NCI-H1694 treated with DMSO at 0.1 percent for 48 hours (cell line): ENCODE results near the gene ATRNL1.
"Not testable (repeated sequence)": the region's sequence is repeated elsewhere in the genome, so short reads cannot be mapped to it uniquely, and the experiment has no call there.

Source experiments
- DNase-seq: peaks from one replicate; lab custom pipeline; 2025; lab: John Stamatoyannopoulos, UW

ATRNL1 gene

GRCh38 chr10:115761166-115761565 lies 668.0 kb downstream of the ATRNL1 start:
- no peak for DNase-seq

DNA sequence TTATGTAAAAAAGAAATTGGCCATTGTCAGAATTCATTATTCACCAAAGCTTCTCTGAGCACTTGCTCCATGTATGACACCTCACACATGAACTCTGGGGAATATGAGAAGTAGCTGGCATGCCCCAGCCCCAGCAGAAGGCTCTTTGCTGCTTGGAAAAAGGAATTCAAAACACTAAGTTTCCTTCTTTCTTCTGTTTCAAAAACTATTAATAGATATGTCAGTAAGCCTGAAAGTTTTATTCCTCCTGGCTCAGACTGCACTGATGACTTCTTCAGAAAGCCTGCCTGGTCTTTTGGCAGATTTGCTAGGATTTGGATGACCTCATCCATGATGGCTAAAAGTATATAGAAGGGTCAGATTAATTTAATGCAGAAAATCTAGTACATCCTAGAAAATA lies 668.9 kb downstream of the ATRNL1 start:
- DNase-seq, result no peak

- no peak for DNase-seq
These were observed 678.6 kb downstream of the ATRNL1 start for GRCh38 chr10:115771755-115772154.

- DNase-seq, result no peak
These were observed 679.4 kb downstream of the ATRNL1 start for GRCh38 chr10:115772606-115773005.

- no peak for DNase-seq
These were observed 680.7 kb downstream of the ATRNL1 start for GRCh38 chr10:115773832-115774231.

DNA sequence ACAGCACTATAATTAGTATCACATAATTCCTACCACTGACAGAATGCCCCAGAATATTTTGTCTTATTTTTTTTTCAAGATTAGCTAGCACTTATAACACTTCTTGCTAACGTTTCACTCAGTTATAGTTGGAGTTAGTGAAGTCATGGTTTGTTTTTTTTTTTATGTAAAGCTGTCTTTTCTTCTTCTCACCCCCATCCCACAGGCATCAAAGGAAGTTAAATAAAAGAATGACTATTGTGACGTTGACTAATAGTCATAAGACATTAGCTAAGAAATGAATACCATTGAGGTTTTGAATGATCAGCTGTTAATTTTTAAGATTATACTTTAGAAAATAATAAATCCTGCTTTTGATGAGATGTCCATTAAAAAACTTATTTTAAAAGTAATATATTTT lies 681.6 kb downstream of the ATRNL1 start:
- no peak for DNase-seq

- no peak for DNase-seq
These were observed 684.5 kb downstream of the ATRNL1 start for GRCh38 chr10:115777646-115778045.

- no peak for DNase-seq
These were observed 697.1 kb downstream of the ATRNL1 start for GRCh38 chr10:115790220-115790619.

GRCh38 chr10:115795964-115796363 lies 702.8 kb downstream of the ATRNL1 start:
- DNase-seq, result no peak

DNA sequence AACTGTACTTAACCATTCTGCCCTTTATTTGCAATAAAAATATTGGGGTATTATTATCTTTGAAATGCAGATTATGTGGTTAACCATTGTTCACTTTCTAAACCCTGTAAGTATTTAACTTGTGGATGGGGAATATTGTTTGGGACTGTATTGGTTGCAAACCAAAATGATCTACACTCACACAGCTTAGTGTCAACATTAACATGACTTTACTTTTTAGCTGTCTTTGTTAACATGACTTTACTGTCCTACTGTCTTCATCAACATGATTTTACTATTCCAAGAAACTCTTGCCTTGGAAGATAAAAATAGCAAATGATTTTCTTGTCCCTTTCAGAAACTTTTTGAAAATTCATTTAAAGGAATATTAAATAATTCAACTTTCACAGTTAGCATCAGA lies 708.3 kb downstream of the ATRNL1 start:
- DNase-seq, result no peak

DNA sequence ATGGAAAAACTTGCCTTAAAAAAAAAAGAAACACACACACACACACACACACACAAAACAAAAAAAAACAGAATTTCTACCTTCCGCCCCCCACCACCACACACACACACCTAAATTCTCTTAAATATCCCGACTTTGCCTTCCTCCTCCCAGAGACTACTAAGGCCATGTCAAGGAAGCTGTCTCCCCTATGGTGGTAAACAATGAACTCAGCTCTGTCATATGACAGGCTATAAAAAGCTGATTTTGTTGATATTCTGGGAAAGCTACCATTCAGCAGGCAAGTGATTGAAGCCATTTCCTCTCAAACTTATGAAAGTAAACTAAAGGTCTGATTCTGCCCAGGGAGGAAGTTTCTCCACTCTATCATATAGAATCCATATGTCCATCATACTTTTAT lies 708.8 kb downstream of the ATRNL1 start:
- DNase-seq, result no peak

GRCh38 chr10:115802911-115803310 lies 709.7 kb downstream of the ATRNL1 start:
- no peak for DNase-seq

GRCh38 chr10:115814542-115814941 lies 721.4 kb downstream of the ATRNL1 start:
- DNase-seq, result no peak

DNA sequence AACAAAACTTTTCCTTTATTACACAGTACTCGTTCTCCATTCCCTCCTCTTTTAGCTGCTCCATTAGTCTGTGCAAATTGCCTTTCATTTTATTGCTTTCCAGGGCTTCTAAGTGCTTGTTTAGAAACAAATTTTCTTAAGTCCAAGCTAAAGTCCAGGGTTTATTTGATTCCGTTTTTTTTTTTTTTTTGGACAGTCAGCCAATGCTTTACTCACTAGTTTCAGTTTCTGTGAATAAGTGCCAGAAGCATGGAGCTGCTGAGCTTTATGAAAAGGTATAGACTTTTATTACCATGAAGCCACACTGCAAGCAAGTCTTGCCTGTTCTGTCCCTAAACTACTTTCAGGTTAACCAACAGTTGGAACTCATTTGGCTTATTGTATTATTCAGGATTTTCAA lies 724.8 kb downstream of the ATRNL1 start:
- no peak for DNase-seq

DNA sequence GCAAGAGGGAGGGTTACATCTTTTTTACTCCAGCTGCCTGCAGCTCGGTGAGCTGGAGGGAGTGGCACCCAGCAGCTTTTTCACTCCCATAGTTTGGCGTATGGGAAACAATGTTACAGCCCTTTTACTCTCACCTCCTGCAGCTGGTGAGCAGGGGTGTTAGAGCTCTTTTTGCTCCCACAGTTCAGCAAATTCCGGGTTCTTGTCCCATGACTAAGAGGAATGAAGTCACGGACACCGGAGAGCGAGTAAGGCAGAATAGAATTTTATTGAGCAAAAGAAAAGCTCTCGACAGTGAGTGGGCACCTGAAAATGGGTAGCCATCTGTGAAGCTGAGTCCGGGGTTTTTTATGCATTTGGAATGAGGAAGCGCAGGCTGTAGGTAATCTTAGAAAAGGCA lies 733.2 kb downstream of the ATRNL1 start:
- DNase-seq, result no peak

GRCh38 chr10:115827231-115828009 lies 734.3 kb downstream of the ATRNL1 start:
- no peak for DNase-seq

DNA sequence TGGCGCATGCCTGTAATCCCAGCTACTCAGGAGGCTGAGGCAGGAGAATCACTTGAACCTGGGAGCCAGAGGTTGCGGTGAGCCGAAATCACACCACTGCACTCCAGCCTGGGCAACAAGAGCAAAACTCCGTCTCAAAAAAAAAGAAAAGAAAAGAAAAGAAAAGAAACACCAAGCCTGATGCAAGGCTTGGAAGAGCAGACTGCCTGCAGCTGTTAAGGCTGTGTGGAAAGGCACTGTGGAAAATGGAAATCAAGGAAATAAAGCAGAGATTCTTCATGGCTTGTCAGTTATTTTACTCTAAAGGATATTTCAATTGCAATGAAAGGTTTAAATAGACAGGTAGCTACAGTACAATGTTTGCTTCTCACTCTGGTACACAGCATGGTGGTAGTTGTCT lies 735.0 kb downstream of the ATRNL1 start:
- DNase-seq, result not testable (repeated sequence)

GRCh38 chr10:115829521-115830205 lies 736.5 kb downstream of the ATRNL1 start:
- DNase-seq, result no peak

DNA sequence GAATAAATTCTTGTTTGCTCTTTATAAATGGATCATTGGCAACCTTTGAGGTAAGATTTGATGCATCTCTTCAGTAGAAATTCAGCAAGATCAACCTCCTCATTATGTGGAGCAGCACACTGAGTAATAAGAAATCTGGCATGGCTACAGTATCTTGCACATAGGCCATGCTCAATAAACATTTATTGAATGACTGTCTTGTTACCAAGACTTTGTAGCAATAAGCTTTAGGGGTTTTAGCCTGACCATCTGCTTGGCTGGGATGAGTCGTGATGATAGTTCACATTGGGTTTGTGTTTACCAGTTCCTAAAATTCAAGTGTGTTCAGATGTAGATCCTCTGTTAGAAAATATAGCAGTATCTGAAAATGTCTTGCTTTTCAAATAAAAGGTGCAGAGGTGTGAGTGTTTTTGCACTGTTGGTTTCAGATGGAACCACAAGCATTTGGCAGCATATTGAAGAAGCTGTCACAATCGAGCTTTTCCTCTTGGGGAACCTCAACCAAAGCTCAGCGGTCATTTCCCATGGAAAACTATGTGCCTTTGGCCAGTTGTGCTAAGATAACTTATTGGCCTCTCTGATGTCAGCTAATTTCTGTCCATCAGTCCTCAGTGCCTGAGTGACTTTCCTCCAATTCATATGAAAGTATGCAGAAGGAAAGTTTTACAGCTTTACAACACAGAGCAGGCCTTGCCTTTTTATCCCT lies 737.3 kb downstream of the ATRNL1 start:
- DNase-seq, result no peak

DNA sequence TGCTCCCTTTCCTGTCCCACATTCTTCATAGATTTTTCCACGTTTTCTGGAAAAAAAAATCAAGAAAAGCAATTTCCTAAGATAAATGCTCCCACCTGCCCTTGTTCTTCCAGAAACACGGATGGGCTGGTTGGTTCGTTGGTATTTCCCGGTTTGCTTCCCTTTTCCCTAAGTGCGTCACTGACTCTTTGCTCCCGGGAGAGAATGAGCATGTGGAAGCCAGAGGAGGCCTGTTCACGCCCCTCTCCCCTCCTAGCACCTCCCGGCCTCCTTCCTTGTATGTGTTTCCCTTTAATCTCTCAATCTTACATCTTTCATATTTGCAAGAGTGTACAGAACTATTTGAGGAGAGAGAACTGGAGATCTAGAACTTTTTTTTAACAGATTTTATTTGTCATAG lies 737.9 kb downstream of the ATRNL1 start:
- no peak for DNase-seq

GRCh38 chr10:115833119-115833518 lies 740.0 kb downstream of the ATRNL1 start:
- DNase-seq, result no peak

GRCh38 chr10:115844591-115844990 lies 751.4 kb downstream of the ATRNL1 start:
- DNase-seq, result no peak

GRCh38 chr10:115845921-115846320 lies 752.8 kb downstream of the ATRNL1 start:
- DNase-seq, result no peak
